GM12878 (cell line): ENCODE data around the gene STARD10. TPM values are rescaled to one million over a fixed set of nuclear protein-coding genes. Genes with fewer than 3 reads are reported as not detected.

Source experiments
- ATAC-seq: fragments of 200-7000 bp; cut with Tn5 transposase; 3 replicates; pipeline ENCODE4 v1.9.1; 2020; ENCODE audit warnings: mild to moderate bottlenecking, moderate library complexity
- BruUV-seq: library from RNA; stranded (reverse); fragments of 400-500 nt; replicated peaks from 2 replicates; lab custom pipeline; 2021; lab: Mats Ljungman, UMichigan
- CTCF ChIA-PET: fragments of 300-600 bp; sonication (Branson Sonifier 250); formaldehyde crosslinking; extraction: SDS; loops from one replicate; lab custom pipeline; 2021; ENCODE audit warnings: inconsistent platforms; lab: Yijun Ruan, JAX
- POLR2A ChIA-PET: fragments of 350-600 bp; formaldehyde crosslinking; extraction: SDS; loops from one replicate; lab custom pipeline; 2021; ENCODE audit warnings: inconsistent platforms; lab: Charles Lee
- RAD21 ChIA-PET: fragments of 300-600 bp; sonication (Branson Sonifier 250); formaldehyde crosslinking; loops from one replicate; lab custom pipeline; 2023; ENCODE audit warnings: antibody characterized with exemption; ENCODE audit not compliant: unreplicated experiment; lab: Charles Lee
- SMC1A ChIA-PET: fragments of 300-600 bp; sonication (Branson Sonifier 250); formaldehyde crosslinking; loops from one replicate; lab custom pipeline; 2023; ENCODE audit not compliant: unreplicated experiment, uncharacterized antibody; lab: Charles Lee
- DNase-seq: peaks from one replicate; pipeline ENCODE4 v3.0.0-alpha.2; 2011; ENCODE audit warnings: low read depth, low spot score
- FAIRE-seq: peaks from 3 replicates; lab custom pipeline; 2011; peaks lifted over from hg19 to GRCh38; lab: Jason Lieb, UNC
- H2AFZ ChIP-seq: 2 replicates; pipeline ENCODE4 v1.6.0; 2011; ENCODE audit warnings: low read depth, low read length, control low read depth; ENCODE audit not compliant: control insufficient read depth
- H3K27ac ChIP-seq: 2 replicates; pipeline ENCODE4 v1.5.1; 2011; ENCODE audit warnings: control low read depth; ENCODE audit not compliant: control insufficient read depth, insufficient read depth
- H3K27me3 ChIP-seq, 2 experiments: replicated peaks in 1 of 2; 2 replicates each; pipeline versions ENCODE4 v1.6.0 to v1.6.1; 2011; ENCODE audit warnings: low read length in 1 of 2; ENCODE audit not compliant: control insufficient read depth in 2 of 2, insufficient read depth in 2 of 2
- H3K36me3 ChIP-seq, 2 experiments: 2 replicates each; pipeline ENCODE4 v1.5.1; 2011; ENCODE audit warnings: low read length in 1 of 2; ENCODE audit not compliant: control insufficient read depth in 2 of 2, insufficient read depth in 2 of 2
- H3K4me1 ChIP-seq: 2 replicates; pipeline ENCODE4 v1.6.1; 2011; ENCODE audit warnings: mild to moderate bottlenecking, low read length, moderate library complexity, mixed read lengths; ENCODE audit not compliant: control insufficient read depth, insufficient read depth
- H3K4me2 ChIP-seq: 2 replicates; pipeline ENCODE4 v1.6.0; 2011; ENCODE audit warnings: control low read depth; ENCODE audit not compliant: control insufficient read depth, insufficient read depth
- H3K4me3 ChIP-seq: fragments of 200-600 bp; sonication (generic); 2 replicates; pipeline ENCODE4 v1.5.1; 2016
- H3K79me2 ChIP-seq: 2 replicates; pipeline ENCODE4 v1.6.0; 2011; ENCODE audit warnings: low read length; ENCODE audit not compliant: control insufficient read depth, insufficient read depth
- H3K9ac ChIP-seq: 2 replicates; pipeline ENCODE4 v1.8.0; 2011; ENCODE audit warnings: low read length, control low read depth, mixed read lengths; ENCODE audit not compliant: control insufficient read depth, insufficient read depth
- H3K9me3 ChIP-seq: replicated peaks from 3 replicates; pipeline ENCODE4 v1.5.1; 2011; ENCODE audit warnings: mild to moderate bottlenecking, low read length; ENCODE audit not compliant: control insufficient read depth, insufficient read depth
- H4K20me1 ChIP-seq: 2 replicates; pipeline ENCODE4 v1.6.0; 2011; ENCODE audit not compliant: control insufficient read depth, insufficient read depth
- NFYA ChIP-seq: IDR thresholded peaks from 2 replicates; pipeline ENCODE4 v1.6.1; 2011; ENCODE audit warnings: low read depth, mild to moderate bottlenecking, low read length, improper control_type of control experiment, borderline replicate concordance
- WGBS: methylation state at CpG from one replicate; pipeline ENCODE4 v1.1.6; 2016; ENCODE audit warnings: low lambda C conversion rate; ENCODE audit not compliant: insufficient replicate concordance, insufficient coverage; ENCODE audit errors: missing lambda C conversion rate; 5-methylcytosine and 5-hydroxymethylcytosine counted together
- in situ Hi-C: fragments of 300-500 bp; cut with MboI; formaldehyde crosslinking; loops from 9 replicates; pipeline ENCODE4 v1.14.3; 2018; ENCODE audit warnings: mixed read lengths
- intact Hi-C: fragments of 100-400 bp; cut with micrococcal nuclease; formaldehyde crosslinking; loops from one replicate; pipeline ENCODE4 v1.14.2; 2022; ENCODE audit not compliant: unreplicated experiment
- microRNA-seq: library from miRNA; unstranded; fragments of <30 nt; microRNA quantifications from one replicate; pipeline ENCODE4, GENCODE V29; 2018
- polyA plus RNA-seq, 11 experiments: library from polyadenylated mRNA; depleted of rRNA in 4 of 11; unstranded in 6 of 11; stranded (reverse) in 5 of 11; fragments of >200 nt; fragmentation: Nextera tagmentation in 4 of 11; fragmentation: Illumina TruSeq in 1 of 11; extraction: Ambion mirVana in 4 of 11; extraction: Trizol in 1 of 11; gene quantifications; 1 replicate in 1 of 11; 2 replicates in 10 of 11; pipeline versions ENCODE4 v1.2.1 to v1.2.3, GENCODE V29; 2011 to 2016; ENCODE audit warnings: inconsistent platforms in 2 of 11, missing spikeins in 2 of 11, low read depth in 1 of 11
- small RNA-seq: library from RNA; depleted of rRNA; stranded (forward); fragments of <200 nt; gene quantifications from one replicate; pipeline ENCODE3, GENCODE V24; 2014
- total RNA-seq, 4 experiments: library from RNA; depleted of rRNA in 3 of 4; stranded (reverse); fragments of >200 nt in 3 of 4; fragmentation: Illumina TruSeq in 1 of 4; extraction: Trizol in 1 of 4; gene quantifications; 2 replicates each; pipeline versions ENCODE4 v1.2.1 to v1.2.3, GENCODE V29; 2013 to 2021

STARD10 gene
- total and polyA plus RNA-seq, 10 of the 15 experiments (the other 5 are each of a cell fraction or from before 2014, with no cell fraction given): 0.15 to 43.2 (median 23.1) TPM

DNA sequence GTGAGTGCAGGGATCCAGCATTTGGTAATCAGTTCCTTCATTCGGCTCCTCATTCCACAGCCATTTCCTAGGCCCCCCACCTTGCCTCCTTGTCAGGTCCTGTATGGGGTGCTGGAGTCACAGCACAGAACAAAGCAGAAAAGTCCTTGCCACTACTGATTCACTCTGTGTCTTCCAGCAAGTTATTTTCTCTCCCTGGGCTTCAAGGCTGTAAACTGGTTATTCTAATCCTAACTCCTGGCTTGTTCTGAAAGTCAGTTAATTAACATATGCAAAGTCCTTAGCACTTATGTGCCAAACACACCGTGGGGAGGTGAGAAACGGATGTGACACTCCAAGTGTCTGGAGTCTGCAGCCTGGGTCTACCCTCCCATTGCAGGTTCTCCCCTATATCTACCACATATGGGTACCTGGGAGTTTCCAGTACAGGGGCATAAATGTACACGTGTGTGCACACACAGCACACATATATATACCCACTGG, 89.0 kb downstream of the STARD10 start:
- WGBS: 43% methylated on average over 4 of the region's 4 CpGs
- POLR2A ChIA-PET: no interaction called here
- Histone ChIP-seq H3K27me3 (no peaks in the 10 kb centered on the region), H2AFZ (no peak overlapping the region), H3K27ac (no peak overlapping the region; the same call in 1 of the 2 replicates), H3K4me1 (peaks cover 8% of the 10 kb centered on the region), H3K79me2 (no peaks in the 10 kb centered on the region), H4K20me1 (no peaks in the 10 kb centered on the region), H3K4me3 (no peak overlapping the region), H3K36me3 (peaks cover 34 to 57% of the 10 kb centered on the region in 2 experiments), H3K9ac (no peak overlapping the region), H3K4me2 (no peak overlapping the region), H3K9me3 (no peaks in the 10 kb centered on the region)
- BruUV-seq: no TSS peak
- DNase-seq (no peak), ATAC-seq (no peak; the same call in 1 of the 3 replicates), FAIRE-seq (no peak)
- TF ChIP-seq NFYA: no peak
- RAD21 ChIA-PET: no interaction called here
- in situ Hi-C loops: no loop called here
- SMC1A ChIA-PET: no interaction called here
- CTCF ChIA-PET: interaction anchor here (1.2 kb wide), 1 partner anchor 111 kb away, joined by 3 read pairs; no protein-coding TSS in a partner anchor
- intact Hi-C loops: no loop called here

Small RNA genes lying within 50 kb of the gene (microRNA-seq; reads per million reads assigned to microRNA genes)
- gene MIR4692: not detected

Small RNA genes lying within 50 kb of the gene (small RNA-seq; reads per million reads assigned to genes)
- not detected for gene MIR4692
- not detected for gene RF00019

Other genes with a start within 250 kb of the STARD10 start
- 0.33 TPM in 1 of 2 replicates, not detected in the other for gene PDE2A, start 119.6 kb downstream of the STARD10 start, total RNA-seq (2014; rRNA removed)
- gene PDE2A, start 119.6 kb downstream of the STARD10 start, total RNA-seq (2014; rRNA removed; fragmentation: Illumina TruSeq; extraction: Trizol): 0.05 TPM in 1 of 2 replicates, not detected in the other
- 0.15 and 0.24 TPM in 2 replicates for gene PDE2A, start 119.6 kb downstream of the STARD10 start, total RNA-seq (2021)
- 0.06 and 0.11 TPM in 2 replicates for gene PDE2A, start 119.6 kb downstream of the STARD10 start, polyA plus RNA-seq (2011; rRNA removed)
- 0.10 TPM in 1 of 2 replicates, not detected in the other for gene PDE2A, start 119.6 kb downstream of the STARD10 start, polyA plus RNA-seq (2014; fragmentation: Illumina TruSeq; extraction: Trizol)
- gene PDE2A, start 119.6 kb downstream of the STARD10 start, polyA plus RNA-seq (2014; fragmentation: Nextera tagmentation; extraction: Ambion mirVana): not detected
- 0.06 TPM in 1 of 2 replicates, not detected in the other for gene PDE2A, start 119.6 kb downstream of the STARD10 start, polyA plus RNA-seq (2014; rRNA removed)
- gene PDE2A, start 119.6 kb downstream of the STARD10 start, polyA plus RNA-seq (2016; fragmentation: Nextera tagmentation; extraction: Ambion mirVana): not detected
- 48.4 and 54.3 TPM in 2 replicates for gene ARAP1, start 41.6 kb downstream of the STARD10 start, total RNA-seq (2014; rRNA removed)
- 25.1 and 25.7 TPM in 2 replicates for gene ARAP1, start 41.6 kb downstream of the STARD10 start, total RNA-seq (2014; rRNA removed; fragmentation: Illumina TruSeq; extraction: Trizol)
- gene ARAP1, start 41.6 kb downstream of the STARD10 start, total RNA-seq (2021): 91.5 and 102 TPM in 2 replicates
- gene ARAP1, start 41.6 kb downstream of the STARD10 start, polyA plus RNA-seq (2011; rRNA removed): 34.0 and 50.3 TPM in 2 replicates
- gene ARAP1, start 41.6 kb downstream of the STARD10 start, polyA plus RNA-seq (2014; fragmentation: Illumina TruSeq; extraction: Trizol): 14.7 and 29.2 TPM in 2 replicates
- gene ARAP1, start 41.6 kb downstream of the STARD10 start, polyA plus RNA-seq (2014; fragmentation: Nextera tagmentation; extraction: Ambion mirVana): under 1 TPM; 0.55 to 0.85 TPM
- 58.8 and 64.9 TPM in 2 replicates for gene ARAP1, start 41.6 kb downstream of the STARD10 start, polyA plus RNA-seq (2014; rRNA removed)
- gene ARAP1, start 41.6 kb downstream of the STARD10 start, polyA plus RNA-seq (2016; fragmentation: Nextera tagmentation; extraction: Ambion mirVana): 10 to 100 TPM; 51.8 to 57.9 TPM
- 28.2 and 34.1 TPM in 2 replicates for gene ATG16L2, start 20.4 kb upstream of the STARD10 start, total RNA-seq (2014; rRNA removed)
- gene ATG16L2, start 20.4 kb upstream of the STARD10 start, total RNA-seq (2014; rRNA removed; fragmentation: Illumina TruSeq; extraction: Trizol): 21.5 and 24.5 TPM in 2 replicates
- gene ATG16L2, start 20.4 kb upstream of the STARD10 start, total RNA-seq (2021): 39.8 and 46.4 TPM in 2 replicates
- 49.5 and 67.7 TPM in 2 replicates for gene ATG16L2, start 20.4 kb upstream of the STARD10 start, polyA plus RNA-seq (2011; rRNA removed)
- gene ATG16L2, start 20.4 kb upstream of the STARD10 start, polyA plus RNA-seq (2014; fragmentation: Illumina TruSeq; extraction: Trizol): 35.6 and 39.8 TPM in 2 replicates
- 1 to 10 TPM; 1.9 to 5.3 TPM for gene ATG16L2, start 20.4 kb upstream of the STARD10 start, polyA plus RNA-seq (2014; fragmentation: Nextera tagmentation; extraction: Ambion mirVana)
- 65.4 and 67.6 TPM in 2 replicates for gene ATG16L2, start 20.4 kb upstream of the STARD10 start, polyA plus RNA-seq (2014; rRNA removed)
- 10 to 100 TPM; 25.9 to 32.6 TPM for gene ATG16L2, start 20.4 kb upstream of the STARD10 start, polyA plus RNA-seq (2016; fragmentation: Nextera tagmentation; extraction: Ambion mirVana)